Measurements from ENCODE around the gene ESCO1. TPM values are rescaled to one million over a fixed set of nuclear protein-coding genes. Genes with fewer than 3 reads are reported as not detected.
"Not testable (repeated sequence)": the region's sequence is repeated elsewhere in the genome, so short reads cannot be mapped to it uniquely, and the experiment has no call there.

The ESCO1 gene
- total RNA-seq, 1 donor from 2014 or later = 22.8 TPM

DNA sequence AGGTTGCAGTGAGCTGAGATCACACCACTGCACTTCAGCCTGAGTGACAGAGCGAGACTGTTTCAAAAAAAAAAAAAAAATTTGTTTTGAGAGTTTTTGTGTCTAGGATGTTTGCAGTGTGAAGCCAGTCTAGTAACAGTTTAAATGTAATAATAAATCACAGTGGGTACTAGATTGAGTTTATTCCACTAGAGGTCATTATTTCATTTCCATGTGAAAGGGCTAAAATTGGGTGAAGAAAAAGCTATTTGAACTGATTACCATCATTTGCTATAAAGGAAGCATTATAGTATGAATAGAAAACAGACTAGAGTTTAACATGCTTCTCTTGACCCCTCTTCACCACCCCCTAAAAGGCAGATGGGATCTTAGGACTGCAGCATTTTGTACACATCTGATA lies 31.9 kb upstream of the ESCO1 start:
- H3K36me3 Mint-ChIP-seq (ENCODE audit: insufficient read depth) = peaks cover 25% of the 10 kb centered on the region
- H3K4me3 Mint-ChIP-seq (ENCODE audit: low read depth) = no peak overlapping the region
- no peak for DNase-seq (ENCODE audit: low spot score, unreplicated experiment)
- TF ChIP-seq, protein P1, sequence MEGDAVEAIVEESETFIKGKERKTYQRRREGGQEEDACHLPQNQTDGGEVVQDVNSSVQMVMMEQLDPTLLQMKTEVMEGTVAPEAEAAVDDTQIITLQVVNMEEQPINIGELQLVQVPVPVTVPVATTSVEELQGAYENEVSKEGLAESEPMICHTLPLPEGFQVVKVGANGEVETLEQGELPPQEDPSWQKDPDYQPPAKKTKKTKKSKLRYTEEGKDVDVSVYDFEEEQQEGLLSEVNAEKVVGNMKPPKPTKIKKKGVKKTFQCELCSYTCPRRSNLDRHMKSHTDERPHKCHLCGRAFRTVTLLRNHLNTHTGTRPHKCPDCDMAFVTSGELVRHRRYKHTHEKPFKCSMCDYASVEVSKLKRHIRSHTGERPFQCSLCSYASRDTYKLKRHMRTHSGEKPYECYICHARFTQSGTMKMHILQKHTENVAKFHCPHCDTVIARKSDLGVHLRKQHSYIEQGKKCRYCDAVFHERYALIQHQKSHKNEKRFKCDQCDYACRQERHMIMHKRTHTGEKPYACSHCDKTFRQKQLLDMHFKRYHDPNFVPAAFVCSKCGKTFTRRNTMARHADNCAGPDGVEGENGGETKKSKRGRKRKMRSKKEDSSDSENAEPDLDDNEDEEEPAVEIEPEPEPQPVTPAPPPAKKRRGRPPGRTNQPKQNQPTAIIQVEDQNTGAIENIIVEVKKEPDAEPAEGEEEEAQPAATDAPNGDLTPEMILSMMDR (IDR thresholded peaks at IDR 0.05; ENCODE audit: unreplicated experiment) = no peak
- no peak overlapping the region for H3K27ac Mint-ChIP-seq
- no peaks in the 10 kb centered on the region for H3K4me1 Mint-ChIP-seq (ENCODE audit: low read depth)
- H3K27me3 Mint-ChIP-seq = no peaks in the 10 kb centered on the region
- H3K9me3 Mint-ChIP-seq (ENCODE audit: low read depth) = no peaks in the 10 kb centered on the region

DNA sequence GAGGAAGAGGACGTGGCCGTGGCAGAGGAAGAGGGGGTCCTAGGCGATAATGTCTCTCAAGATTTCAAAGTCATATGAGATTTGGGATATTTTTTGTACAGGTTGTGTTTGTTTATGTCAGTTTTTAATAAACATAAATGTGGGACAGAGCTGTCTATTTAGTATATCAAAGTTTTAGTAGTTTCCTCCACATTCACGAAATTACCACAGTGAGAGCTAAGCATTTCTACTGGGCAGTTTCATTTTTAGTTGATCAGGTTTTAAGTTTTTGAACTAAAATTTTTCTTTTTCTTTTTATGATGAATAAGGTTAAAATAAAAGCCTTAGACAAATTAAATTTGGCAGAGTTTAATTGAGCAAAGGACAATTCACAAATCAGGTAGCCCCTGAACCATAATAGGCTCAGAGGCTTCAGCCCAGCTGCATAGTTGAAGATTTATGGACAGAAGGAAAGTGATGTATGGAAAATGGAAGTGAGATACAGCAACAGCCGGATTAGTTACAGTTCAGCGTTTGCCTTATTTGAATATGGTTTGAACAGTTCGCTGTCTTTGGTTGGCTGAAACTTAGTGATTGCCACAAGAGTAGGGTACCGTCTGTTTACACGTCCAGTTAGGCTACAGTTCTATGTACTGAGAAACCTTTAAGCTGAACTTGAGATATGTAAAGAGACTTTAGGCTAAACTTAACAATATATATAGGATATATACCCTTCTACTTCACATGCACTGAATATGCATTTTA lies 28.8 kb upstream of the ESCO1 start:
- no peaks in the 10 kb centered on the region for H3K9me3 Mint-ChIP-seq (ENCODE audit: low read depth)
- H3K27me3 Mint-ChIP-seq = no peaks in the 10 kb centered on the region
- H3K36me3 Mint-ChIP-seq (ENCODE audit: insufficient read depth) = peaks cover 27% of the 10 kb centered on the region
- TF ChIP-seq, protein P1 (IDR thresholded peaks at IDR 0.05; ENCODE audit: unreplicated experiment) = no peak
- no peak overlapping the region for H3K4me3 Mint-ChIP-seq (ENCODE audit: low read depth)
- no peak overlapping the region for H3K27ac Mint-ChIP-seq
- no peaks in the 10 kb centered on the region for H3K4me1 Mint-ChIP-seq (ENCODE audit: low read depth)
- no peak for DNase-seq (ENCODE audit: low spot score, unreplicated experiment)

DNA sequence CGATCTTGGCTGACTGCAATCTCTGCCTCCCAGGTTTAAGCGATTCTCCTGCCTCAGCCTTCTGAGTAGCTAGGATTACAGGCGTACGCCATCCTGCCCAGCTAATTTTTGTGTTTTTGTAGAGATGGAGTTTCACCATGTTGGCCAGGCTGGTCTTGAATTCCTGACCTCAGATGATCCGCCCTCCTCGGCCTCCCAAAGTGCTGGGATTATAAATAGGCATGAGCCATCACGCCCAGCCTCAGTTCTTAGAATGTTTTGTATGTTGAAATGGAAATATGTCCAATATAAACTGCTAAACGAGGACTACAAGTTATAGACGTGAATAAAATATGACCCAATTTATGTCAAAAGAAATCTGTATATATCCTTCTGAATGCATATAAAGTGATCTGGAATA lies 21.1 kb upstream of the ESCO1 start:
- not testable (repeated sequence) for H3K27me3 Mint-ChIP-seq; H3K4me1 Mint-ChIP-seq (ENCODE audit: low read depth); DNase-seq (ENCODE audit: low spot score, unreplicated experiment); H3K4me3 Mint-ChIP-seq (ENCODE audit: low read depth); H3K9me3 Mint-ChIP-seq (ENCODE audit: low read depth)
- peaks cover 25% of the 10 kb centered on the region for H3K36me3 Mint-ChIP-seq (ENCODE audit: insufficient read depth)
- H3K27ac Mint-ChIP-seq = peak overlapping the region; percentile 49

DNA sequence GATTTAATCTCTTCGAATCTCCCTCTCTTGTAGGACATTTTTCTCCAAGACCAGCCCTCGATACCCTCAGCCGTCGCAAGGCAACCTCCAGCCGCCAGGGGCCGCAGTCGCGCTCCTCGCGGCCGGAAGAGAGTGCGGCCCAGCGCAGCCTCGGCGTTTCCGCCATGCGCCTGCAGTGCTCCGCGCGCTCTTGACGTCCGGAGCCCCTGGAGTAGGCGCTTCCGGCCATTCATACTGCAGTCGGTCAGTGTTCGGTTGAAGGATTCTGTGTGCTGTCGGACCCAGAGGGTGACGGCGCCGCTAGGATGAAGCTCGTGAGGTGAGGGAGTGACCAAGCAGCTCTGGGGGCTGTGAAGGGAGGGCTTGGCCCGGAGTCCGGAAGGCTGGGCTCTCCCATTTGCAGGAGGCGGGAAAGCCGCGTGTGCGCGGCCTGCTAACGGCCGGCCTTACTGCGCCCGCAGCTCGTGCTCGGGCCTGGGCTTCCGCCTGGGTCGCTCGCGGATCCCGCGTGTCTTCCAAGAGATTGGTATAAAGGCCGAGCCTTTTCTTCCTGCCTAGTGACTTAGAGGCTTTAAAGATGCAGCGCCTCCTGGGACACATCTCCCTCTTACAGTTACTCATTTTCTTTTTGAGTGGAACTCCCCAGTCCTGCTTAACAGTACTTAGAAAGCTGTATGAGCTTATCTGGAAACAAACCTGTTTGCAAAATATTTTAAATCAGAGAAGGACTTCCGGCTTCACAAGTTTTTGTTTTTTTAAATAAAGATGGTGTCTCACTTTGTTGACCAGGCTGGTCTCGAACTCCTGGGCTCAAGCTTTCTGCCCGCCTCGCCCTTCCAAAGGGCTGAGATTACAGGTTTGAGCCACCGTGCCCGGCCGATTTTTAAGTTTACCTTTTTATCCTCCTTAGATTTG lies 11.9 kb upstream of the ESCO1 start, which contains the start of gene SNRPD1:
TSS of gene SNRPD1 (plus strand) at position 190 of the 915 bp plus-strand sequence. CDS start at position 306, 116 bp downstream.
- no peaks in the 10 kb centered on the region for H3K27me3 Mint-ChIP-seq
- H3K4me1 Mint-ChIP-seq (ENCODE audit: low read depth) = peaks cover 11% of the 10 kb centered on the region
- TF ChIP-seq, protein P1 (IDR thresholded peaks at IDR 0.05; ENCODE audit: unreplicated experiment) = peak; percentile 93
- peak within 1 kb of the TSS; percentile 98 for H3K27ac Mint-ChIP-seq
- peak; percentile 85 for DNase-seq (ENCODE audit: low spot score, unreplicated experiment)
- H3K4me3 Mint-ChIP-seq (ENCODE audit: low read depth) = peak within 1 kb of the TSS; percentile 95
- peaks cover 17% of the 10 kb centered on the region for H3K36me3 Mint-ChIP-seq (ENCODE audit: insufficient read depth)
- no peaks in the 10 kb centered on the region for H3K9me3 Mint-ChIP-seq (ENCODE audit: low read depth)

GRCh38 chr18:21611401-21612124 lies 11.1 kb upstream of the ESCO1 start:
- H3K27me3 Mint-ChIP-seq; H3K9me3 Mint-ChIP-seq (ENCODE audit: low read depth); DNase-seq (ENCODE audit: low spot score, unreplicated experiment): not testable (repeated sequence)
- H3K36me3 Mint-ChIP-seq (ENCODE audit: insufficient read depth) = peaks cover 14% of the 10 kb centered on the region
- peak overlapping the region; percentile 95 for H3K4me3 Mint-ChIP-seq (ENCODE audit: low read depth)
- H3K4me1 Mint-ChIP-seq (ENCODE audit: low read depth) = peaks cover 11% of the 10 kb centered on the region
- peak overlapping the region; percentile 65 for H3K27ac Mint-ChIP-seq

DNA sequence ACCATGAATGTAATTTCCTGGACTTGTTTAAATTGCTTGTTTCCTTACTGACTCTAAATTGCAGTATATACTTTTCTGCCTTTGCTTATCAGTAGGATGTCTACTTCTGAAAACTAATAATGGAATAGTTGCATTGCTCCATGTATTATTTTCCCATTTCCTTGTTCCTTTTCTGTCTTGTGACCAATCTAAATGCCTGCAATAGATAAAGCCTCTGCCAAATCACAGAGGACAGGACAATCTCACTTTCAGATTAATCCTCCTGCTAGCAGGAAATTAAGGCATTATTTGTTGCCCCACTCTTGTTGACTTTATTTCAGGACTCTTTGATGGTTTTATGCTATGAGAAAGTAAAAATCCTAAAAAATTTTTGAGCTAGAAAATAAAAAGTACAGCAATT lies 4.7 kb upstream of the ESCO1 start:
- H3K27ac Mint-ChIP-seq = no peak overlapping the region
- TF ChIP-seq, protein P1 (IDR thresholded peaks at IDR 0.05; ENCODE audit: unreplicated experiment) = no peak
- peaks cover 2% of the 10 kb centered on the region for H3K4me1 Mint-ChIP-seq (ENCODE audit: low read depth)
- H3K9me3 Mint-ChIP-seq (ENCODE audit: low read depth) = no peaks in the 10 kb centered on the region
- no peaks in the 10 kb centered on the region for H3K27me3 Mint-ChIP-seq
- no peak for DNase-seq (ENCODE audit: low spot score, unreplicated experiment)
- no peaks in the 10 kb centered on the region for H3K36me3 Mint-ChIP-seq (ENCODE audit: insufficient read depth)
- no peak overlapping the region for H3K4me3 Mint-ChIP-seq (ENCODE audit: low read depth)

All from progenitor cell of endocrine pancreas (in vitro differentiated cells).